Measurements from ENCODE around the gene FSTL4.
"Not testable (repeated sequence)": the region's sequence is repeated elsewhere in the genome, so short reads cannot be mapped to it uniquely, and the experiment has no call there.

FSTL4 gene

DNA sequence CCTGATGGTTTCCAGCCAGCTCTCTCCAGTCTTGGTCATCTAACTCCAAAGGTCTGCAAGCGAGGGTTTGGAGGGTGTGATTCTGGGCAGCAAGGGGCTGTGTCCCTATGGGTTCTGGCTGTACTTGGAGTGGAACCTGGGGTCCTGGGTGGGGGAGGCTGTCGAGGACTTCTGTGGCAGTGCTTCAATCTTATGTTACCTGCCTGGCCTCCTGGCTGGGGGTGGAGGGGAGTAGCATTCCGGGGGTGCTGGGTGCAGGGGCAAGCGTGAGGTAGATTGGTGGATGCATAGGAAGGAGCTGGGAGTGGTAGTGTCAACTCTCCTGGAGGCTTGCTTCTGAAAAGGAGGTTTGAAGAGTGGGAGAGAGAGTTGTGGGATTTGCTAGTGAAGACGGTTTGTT is 417.1 kb downstream of the FSTL4 start:
- no peak for DNase-seq (ENCODE audit: low read depth, low spot score)

DNA sequence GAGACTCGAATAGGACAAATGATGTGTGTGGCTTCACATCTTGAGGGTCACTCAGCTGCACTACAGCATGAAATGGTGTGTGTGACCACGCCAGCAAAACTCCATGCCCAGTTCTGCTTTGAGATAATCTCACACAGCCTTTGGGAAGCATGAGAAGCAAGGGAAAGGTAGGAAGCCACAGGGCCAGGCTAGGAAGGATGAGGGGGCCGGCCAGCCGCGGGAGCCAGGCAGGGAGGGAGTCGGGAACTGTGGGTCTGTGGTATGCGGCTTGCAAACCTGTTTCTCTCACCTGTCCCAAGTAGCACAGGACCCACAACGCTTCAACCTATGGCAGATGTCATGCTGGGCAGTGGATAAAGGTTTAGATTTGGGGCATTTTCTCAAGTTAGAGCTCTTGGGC is 418.5 kb downstream of the FSTL4 start:
- no peak for DNase-seq (ENCODE audit: low read depth, low spot score)

DNA sequence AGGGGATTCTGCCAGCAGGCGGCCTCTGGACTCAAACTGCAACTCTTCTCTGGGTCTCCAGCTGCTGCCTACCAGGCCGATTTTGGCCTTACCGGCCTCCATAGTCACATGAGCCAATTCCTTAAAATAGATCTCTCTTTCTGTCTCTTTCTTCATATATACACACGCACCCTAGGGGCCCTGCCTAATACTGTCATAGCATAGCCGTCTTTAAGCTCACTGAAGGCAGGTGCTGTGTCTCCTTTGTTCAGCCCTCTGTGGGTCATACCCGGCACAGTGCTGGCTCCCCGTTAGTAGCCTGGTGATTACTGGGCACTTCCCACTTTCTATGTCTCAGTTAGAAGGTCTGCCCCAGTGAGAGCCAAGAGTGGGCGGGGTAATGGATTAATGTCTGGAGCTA is 419.6 kb downstream of the FSTL4 start:
- DNase-seq (ENCODE audit: low read depth, low spot score): no peak

DNA sequence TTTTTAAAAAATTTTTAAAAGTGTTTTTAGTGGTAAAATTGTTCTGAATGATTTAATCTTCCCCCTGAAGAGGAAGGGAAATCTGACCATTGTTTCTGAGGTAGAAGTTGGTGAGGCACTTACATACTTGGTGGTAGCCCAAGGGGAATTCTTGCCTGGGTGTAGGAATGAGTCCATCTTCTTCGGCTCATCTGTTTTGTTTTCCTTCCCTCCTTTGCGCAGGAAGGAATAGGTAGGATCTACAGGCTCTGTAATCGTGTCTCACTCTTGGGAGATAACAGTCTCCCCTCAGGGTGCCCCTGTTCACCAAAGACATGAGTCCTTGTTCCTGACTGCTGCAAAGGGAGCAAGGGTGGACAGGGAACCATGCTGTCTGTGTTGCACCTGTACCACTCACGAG is 422.5 kb downstream of the FSTL4 start:
- DNase-seq (ENCODE audit: low read depth, low spot score): no peak

DNA sequence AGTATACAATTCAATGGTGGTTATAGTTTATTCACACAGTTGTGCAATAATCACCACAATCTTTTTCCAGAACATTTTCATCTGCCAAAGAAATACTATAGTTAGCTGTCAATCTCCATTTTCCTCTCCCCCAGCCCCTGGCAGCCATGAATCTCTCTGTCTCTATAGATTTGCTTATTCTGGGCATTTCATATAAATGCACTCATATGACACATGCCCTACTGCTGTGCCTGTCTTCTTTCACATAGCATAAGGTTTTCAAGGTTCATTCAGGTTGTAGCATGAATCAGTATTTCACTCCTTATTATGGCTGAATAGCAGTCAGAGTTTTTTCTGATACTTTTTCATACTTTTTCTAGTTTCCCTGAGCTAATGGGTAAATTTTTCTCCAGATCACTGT is 432.9 kb downstream of the FSTL4 start:
- DNase-seq (ENCODE audit: low read depth, low spot score): no peak

DNA sequence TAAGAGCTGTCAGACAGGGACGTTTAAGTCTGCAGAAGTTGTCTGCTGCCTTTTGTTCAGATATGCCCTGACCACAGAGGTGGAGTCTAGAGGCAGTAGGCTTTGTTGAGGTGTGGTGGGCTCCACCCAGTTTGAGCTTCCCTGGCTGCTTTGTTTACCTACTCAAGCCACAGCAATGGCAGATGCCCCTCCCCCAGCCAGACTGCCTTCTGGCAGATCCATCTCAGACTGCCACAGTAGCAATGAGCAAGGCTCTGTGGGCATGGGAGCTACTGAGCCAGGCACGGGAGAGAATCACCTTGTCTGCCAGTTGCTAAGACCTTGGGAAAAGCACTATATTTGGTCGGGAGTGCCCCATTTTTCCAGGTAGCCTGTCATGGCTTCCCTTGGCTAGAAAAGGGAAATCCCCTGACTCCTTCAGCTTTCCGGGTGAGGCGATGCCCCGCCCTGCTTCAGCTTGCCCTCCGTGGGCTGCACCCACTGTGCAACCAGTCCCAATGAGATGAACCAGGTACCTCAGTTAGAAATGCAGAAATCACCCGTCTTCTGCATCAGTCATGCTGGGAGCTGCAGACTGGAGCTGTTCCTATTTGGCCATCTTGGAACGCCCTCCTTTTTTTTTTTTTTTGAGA is 441.5 kb downstream of the FSTL4 start:
- not testable (repeated sequence) for DNase-seq (ENCODE audit: low read depth, low spot score)

DNA sequence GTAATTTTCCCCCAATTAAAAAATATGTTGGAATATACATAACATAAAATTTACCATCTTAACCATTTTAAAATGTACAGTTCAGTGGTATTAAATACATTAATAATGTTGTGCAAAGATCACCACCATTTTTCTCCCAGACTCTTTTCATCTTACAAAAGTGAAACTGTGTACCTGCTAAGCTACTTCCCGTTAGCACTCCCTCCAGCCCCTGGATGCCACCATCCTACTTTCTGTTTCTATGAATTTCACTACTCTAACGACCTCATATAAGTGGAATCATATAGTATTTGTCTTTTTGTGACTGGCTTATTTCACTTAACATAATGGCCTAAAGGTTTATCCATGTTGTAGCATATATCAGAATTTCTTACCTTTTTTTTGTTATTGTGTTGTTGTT is 447.6 kb downstream of the FSTL4 start:
- DNase-seq (ENCODE audit: low read depth, low spot score): no peak

DNA sequence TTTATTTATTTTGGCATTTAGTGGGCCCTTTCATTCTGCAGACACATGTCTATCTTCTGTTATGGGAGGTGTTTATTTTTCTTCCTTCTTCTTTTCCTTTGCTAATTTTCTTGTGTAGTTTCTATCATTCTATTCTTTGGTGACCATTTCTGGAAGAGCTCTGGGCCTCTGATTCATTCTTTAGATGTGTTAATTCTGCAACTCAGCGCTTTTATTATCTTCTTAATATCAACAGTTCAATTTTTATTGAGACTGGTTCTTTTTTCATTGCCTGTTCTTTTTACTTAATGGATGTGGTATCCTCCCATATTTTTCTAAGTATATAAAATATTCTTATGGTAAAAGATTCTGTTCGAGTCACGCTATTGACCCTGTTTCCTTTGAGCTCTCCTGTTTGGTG is 448.5 kb downstream of the FSTL4 start:
- no peak for DNase-seq (ENCODE audit: low read depth, low spot score)

DNA sequence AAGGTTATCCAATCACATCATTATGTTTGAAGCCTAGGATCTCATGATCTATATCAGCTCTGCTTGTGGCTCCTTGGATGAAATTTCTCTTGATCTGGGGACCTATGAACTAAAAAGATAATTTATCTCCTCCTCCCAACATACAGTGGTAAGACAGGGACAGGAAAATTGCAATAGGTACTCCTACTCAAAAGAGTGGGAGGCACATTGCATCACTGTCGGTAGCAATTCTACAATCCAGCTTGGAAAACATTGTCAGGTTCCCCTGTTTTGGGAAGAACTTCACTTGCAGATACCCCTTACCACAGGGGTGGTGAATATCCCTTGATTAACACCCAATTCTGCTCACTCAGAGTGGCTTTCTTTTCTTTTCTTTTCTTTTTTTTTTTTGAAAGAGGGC is 452.8 kb downstream of the FSTL4 start:
- no peak for DNase-seq (ENCODE audit: low read depth, low spot score)

DNA sequence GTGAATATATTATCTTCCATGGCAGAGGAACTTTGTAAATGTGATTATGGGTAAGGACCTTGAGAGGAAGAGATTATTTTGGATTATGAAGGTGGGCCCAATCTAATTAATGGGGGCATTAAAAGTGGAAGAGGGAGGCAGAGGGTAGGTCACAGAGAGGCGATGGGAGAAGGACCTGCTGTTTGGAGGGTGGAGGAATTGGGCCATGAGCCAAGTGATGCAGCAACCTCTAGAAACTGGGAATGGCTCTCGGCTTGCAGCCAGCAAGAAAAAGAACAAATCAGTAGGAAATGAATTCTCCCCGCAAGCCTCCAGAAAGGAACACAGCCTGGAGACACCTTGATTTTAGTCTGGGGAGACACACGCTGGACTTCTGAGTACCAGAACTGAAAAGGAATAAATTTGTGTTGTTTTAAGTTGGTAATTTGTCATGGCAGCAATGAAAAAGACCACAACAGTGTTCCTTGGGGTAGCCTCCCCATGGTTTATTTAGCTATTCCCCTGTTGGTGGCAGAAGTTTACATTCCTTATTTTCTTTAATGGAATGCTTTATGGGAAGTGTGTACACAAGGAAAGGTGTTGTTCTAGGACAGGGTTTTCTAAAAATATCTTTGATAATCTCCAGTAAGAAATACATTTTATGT is 456.9 kb downstream of the FSTL4 start:
- DNase-seq (ENCODE audit: low read depth, low spot score): no peak

DNA sequence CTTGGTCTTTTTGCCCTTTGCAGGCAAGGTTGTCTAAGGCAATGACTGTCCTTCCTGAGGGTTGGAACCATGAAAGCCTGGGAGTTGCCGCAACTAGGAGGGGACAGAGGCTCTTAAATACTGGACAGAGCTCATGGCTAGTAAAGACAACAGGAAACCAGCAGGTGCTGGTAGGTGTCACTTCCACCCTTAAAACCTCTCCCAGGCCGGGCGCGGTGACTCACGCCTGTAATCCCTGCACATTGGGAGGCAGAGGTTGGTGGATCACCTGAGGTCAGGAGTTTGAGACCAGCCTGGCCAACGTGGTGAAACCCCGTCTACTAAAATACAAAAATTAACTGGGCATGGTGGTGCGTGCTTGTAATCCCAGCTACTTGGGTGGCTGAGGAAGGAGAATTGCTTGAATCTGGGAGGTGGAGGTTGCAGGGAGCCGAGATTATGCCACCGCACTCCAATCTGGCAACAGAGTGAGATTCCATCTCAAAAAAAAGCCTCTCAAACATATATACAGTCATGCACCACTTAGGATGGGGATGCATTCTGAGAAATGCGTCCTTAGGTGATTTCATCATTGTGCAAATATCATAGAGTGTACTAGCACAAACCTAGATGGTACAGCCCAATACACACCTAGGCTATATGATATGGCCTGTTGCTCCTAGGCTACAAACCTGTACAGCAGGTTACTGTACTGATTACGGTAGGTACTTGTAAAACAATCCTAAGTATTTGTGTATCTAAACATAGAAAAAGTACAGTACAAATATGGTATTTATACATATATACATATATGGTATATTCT is 457.9 kb downstream of the FSTL4 start:
- DNase-seq (ENCODE audit: low read depth, low spot score): no peak

DNA sequence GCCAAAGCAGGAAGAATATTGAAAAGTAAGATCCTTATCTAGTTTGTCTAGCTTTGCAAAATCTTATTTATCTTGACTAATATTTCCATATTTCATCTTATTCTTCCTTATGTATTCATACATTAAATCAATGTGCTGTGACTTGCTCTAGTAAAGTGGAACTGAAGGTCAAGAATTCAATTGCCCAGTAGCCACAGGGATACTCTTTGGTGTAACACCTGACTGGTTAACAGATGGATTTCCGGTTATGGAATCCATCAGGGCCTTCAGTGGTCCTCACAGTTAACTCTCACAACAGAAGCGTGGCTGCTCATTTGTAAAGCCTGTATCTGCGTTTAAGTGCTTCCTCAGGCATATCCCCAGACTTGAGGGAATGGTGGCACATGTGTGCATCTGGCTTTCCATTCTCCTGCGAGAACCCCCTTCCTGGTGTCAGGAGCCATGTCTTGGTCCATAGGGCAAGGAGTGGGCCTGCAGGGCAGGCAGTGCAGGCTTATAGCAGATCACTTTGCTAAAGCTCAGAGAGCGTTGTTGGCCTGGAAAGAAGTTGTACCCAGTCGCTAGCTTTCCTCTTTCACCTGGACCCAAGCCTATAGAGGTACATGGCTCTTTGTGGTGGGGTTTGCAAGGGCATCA is 461.3 kb downstream of the FSTL4 start:
- no peak for DNase-seq (ENCODE audit: low read depth, low spot score)

DNA sequence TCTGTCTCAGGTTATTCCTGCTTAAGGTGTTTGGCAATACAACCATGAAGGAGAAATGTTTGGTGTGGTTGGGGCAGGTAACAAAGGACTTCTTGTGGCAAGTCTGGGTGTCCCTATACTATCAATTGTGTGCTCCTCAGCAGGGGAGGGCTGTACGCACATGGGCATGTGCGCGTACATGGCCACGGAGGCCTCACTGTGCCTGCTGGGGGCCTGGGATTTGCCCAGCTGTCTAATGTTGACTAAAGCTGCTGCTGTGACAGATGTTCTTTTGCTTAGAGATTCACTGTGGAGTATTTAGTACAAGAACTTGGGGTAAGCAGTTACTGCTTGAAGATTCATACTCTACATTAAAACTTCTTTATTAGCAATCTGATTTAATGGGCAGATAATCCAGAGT is 463.0 kb downstream of the FSTL4 start:
- DNase-seq (ENCODE audit: low read depth, low spot score): no peak

DNA sequence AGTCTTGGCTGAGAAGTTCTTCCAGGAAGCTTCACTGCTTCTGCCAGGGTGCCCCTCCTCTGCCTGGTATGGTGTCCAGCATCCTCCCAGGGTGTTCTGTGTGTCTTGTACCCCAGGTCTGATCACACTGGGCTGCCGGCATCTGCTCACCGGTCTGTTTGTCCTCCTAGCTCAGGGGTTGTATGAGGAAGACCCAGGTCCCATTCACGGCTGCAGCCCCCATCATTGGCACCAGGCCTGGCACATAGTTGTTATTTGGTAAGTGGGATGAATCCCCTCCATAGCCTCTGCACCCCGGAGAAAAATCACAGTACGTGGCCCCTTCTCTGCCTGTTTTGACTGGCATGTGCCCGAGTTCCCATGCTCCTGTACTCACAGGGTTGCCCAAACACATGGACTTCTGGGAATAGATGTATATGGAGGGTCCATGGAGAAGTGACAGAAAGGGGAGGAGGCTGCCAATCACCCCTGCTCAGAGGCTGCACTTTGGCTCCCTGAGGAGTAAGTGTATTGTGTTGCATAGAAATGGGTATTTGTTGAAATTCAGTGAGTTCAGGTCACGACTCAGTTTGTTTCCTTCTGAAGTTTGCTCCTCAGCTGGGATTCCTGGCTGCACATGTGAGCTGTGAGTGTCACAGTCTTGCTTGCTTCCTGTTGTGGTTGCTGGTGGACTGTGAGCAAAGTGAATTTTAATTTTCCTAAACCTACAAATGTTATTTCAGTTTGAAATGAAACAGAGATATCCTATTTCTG is 464.4 kb downstream of the FSTL4 start:
- no peak for DNase-seq (ENCODE audit: low read depth, low spot score)

DNA sequence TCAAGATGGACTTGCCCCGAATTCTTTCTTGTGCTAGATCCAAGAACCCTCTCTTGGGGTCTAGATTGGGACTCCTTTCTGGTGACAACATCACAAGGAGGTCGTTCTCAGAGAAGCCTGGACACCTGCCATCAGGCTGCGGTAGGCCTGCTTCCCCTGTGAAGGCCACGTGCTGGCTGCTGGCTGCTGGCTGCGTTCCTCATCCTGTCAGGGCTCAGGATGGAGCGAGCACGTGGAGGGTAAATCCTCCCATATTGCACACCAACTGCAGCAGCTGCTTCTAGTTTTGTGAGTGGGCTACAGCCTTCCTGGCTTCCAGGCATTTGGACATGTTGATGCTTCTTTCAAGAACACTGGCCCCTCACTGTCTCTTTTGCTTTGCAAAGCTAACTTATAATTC is 464.9 kb downstream of the FSTL4 start:
- no peak for DNase-seq (ENCODE audit: low read depth, low spot score)
